Breast epithelium (tissue), 4 donors: ENCODE data around the gene USP15. TPM values are rescaled to one million over a fixed set of nuclear protein-coding genes. Genes with fewer than 3 reads are reported as not detected.

Experiments used
- DNase-seq, 2 donors: peaks; one replicate each; pipeline ENCODE4 v3.0.0-alpha.2; 2019; ENCODE audit warnings: low spot score in 2 of 2
- H3K27ac ChIP-seq, 2 donors: fragments of 200-600 bp; sonication (generic) in 1 of 2; one replicate each; pipeline ENCODE4 v1.5.1; 2016 to 2019; ENCODE audit warnings: mild to moderate bottlenecking in 1 of 2
- H3K27me3 ChIP-seq, 2 donors: fragments of 200-600 bp; sonication (generic) in 1 of 2; one replicate each; pipeline versions ENCODE4 v1.5.1 to v1.6.0; 2017 to 2019; ENCODE audit warnings: control low read depth in 1 of 2, mild to moderate bottlenecking in 1 of 2
- H3K36me3 ChIP-seq: fragments of 200-600 bp; one replicate; pipeline ENCODE4 v1.5.1; 2019
- H3K4me1 ChIP-seq, 2 donors: fragments of 200-600 bp; sonication (generic); one replicate each; pipeline ENCODE4 v1.5.1; 2016 to 2019; ENCODE audit warnings: control low read depth in 1 of 2
- H3K4me3 ChIP-seq, 3 donors: fragments of 200-600 bp; sonication (generic); 1 replicate in 2 of 3; 2 replicates in 1 of 3; pipeline ENCODE4 v1.5.1; 2016 to 2019; ENCODE audit warnings: mild to moderate bottlenecking in 3 of 3, moderate library complexity in 2 of 3
- H3K9me3 ChIP-seq, 2 donors: fragments of 200-600 bp; sonication (generic) in 1 of 2; one replicate each; pipeline ENCODE4 v1.5.1; 2016 to 2019; ENCODE audit warnings: control low read depth in 1 of 2
- POLR2A ChIP-seq: fragments of 450-650 bp; IDR thresholded peaks from one replicate; pipeline ENCODE4 v1.6.1; 2016; ENCODE audit warnings: antibody characterized with exemption, mild to moderate bottlenecking, moderate library complexity
- POLR2AphosphoS5 ChIP-seq, 3 donors: sonication (generic); formaldehyde crosslinking; IDR thresholded peaks; one replicate each; pipeline ENCODE4 v1.6.1; 2017; ENCODE audit warnings: antibody characterized with exemption in 3 of 3
- intact Hi-C: fragments of 100-400 bp; cut with DNase I; formaldehyde crosslinking; loops from one replicate; pipeline ENCODE4 v1.15.1; 2023; ENCODE audit warnings: low total_unique reads
- total RNA-seq, 3 donors: library from RNA; depleted of rRNA; stranded (reverse); fragments of >200 nt; gene quantifications; one replicate each; pipeline ENCODE4 v1.1.0, GENCODE V29; 2016
- TF ChIP-seq, protein P1 (sequence below), 3 donors: fragments of 450-650 bp; IDR thresholded peaks; one replicate each; pipeline ENCODE4 v1.5.1; 2016 to 2017; ENCODE audit warnings: antibody characterized with exemption in 3 of 3, mild to moderate bottlenecking in 3 of 3, moderate library complexity in 3 of 3

The USP15 gene
- total RNA-seq, 3 donors from 2014 or later, result 65.9 to 234 (median 110) TPM

DNA sequence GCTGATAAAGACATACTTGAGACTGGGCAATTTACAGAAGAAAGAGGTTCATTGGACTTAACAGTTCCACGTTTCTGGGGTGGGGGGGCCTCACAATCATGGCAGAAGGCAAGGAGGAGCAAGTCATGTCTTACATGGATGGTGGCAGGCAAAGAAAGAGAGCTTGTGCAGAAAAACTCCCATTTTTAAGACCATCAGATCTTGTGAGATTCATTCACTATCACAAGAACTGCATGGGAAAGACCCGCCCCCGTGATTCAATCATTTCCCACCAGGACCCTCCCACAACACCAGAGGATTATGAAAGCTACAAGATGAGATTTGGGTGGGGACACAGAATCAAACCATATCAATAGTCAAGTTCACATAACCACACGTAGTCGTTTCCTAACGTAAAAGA lies 85.5 kb downstream of the USP15 start:
- Histone ChIP-seq H3K27me3 (no peaks in the 10 kb centered on the region), H3K9me3 (no peaks in the 10 kb centered on the region), H3K27ac (no peak overlapping the region), H3K4me1 (no peaks in the 10 kb centered on the region), H3K4me3 (no peak overlapping the region), H3K36me3 (no peaks in the 10 kb centered on the region)
- no peak for DNase-seq
- TF ChIP-seq POLR2A (no peak), POLR2AphosphoS5 (IDR thresholded peaks at IDR 0.05) (no peak)
- TF ChIP-seq, protein P1, sequence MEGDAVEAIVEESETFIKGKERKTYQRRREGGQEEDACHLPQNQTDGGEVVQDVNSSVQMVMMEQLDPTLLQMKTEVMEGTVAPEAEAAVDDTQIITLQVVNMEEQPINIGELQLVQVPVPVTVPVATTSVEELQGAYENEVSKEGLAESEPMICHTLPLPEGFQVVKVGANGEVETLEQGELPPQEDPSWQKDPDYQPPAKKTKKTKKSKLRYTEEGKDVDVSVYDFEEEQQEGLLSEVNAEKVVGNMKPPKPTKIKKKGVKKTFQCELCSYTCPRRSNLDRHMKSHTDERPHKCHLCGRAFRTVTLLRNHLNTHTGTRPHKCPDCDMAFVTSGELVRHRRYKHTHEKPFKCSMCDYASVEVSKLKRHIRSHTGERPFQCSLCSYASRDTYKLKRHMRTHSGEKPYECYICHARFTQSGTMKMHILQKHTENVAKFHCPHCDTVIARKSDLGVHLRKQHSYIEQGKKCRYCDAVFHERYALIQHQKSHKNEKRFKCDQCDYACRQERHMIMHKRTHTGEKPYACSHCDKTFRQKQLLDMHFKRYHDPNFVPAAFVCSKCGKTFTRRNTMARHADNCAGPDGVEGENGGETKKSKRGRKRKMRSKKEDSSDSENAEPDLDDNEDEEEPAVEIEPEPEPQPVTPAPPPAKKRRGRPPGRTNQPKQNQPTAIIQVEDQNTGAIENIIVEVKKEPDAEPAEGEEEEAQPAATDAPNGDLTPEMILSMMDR (IDR thresholded peaks at IDR 0.05), result no peak
- intact Hi-C loops, result no loop called here

DNA sequence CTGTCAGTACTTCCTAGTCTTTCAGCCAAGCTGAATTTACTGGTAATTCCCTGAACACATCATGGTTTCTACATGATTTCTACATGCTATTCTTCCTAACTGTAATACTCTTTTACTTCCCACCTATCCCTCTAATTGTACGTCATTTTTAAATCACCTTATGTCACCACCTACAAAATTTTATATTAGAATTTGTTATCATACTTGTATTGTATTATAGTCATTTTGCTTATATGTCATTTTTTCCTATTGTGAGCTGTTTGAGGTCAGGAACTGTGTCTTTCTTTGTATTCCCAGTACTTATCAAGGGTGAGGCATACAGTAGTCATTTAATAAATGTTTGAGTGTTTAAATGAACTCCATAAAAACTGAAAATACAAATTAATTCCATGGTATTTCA lies 86.6 kb downstream of the USP15 start:
- no peak overlapping the region for H3K4me3 ChIP-seq
- DNase-seq, result no peak
- no peaks in the 10 kb centered on the region for H3K4me1 ChIP-seq
- H3K36me3 ChIP-seq, result no peaks in the 10 kb centered on the region
- no peaks in the 10 kb centered on the region for H3K27me3 ChIP-seq
- no peak overlapping the region for H3K27ac ChIP-seq
- TF ChIP-seq, protein P1 (IDR thresholded peaks at IDR 0.05), result no peak
- TF ChIP-seq POLR2AphosphoS5 (IDR thresholded peaks at IDR 0.05) (no peak), POLR2A (no peak)
- intact Hi-C loops, result no loop called here
- H3K9me3 ChIP-seq, result no peaks in the 10 kb centered on the region

DNA sequence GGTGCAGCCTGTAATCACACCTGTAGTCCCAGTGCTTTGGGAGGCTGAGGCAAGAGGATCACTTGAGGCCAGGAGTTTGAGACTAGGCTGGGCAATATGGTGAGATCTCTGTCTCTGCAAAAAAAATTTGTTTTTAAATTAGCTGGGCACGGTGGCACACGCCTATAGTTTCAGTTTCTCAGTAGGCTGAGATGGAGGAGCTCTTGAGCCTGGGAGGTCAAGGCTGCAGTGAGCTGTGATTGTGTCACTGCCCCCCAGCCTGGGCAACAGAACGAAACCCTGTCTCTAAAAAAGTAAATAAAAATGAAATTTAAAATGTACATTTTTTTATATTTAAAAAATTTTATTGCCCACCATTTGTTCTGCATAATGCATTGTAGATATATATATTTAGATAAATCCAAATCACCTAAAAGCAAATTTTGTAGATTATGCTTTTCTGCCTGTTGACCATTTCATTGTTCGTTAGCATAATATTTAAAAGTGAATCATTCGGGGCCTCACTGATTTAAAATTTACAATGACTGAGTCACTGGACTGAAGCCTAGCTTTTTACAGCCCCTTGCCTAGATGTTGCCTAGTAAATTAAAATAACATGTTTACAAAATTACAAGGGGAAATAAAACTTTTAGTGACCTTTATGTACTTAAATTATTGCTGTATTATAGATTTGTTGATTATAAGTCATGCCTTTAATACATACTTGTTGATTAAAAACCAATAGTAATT lies 87.9 kb downstream of the USP15 start:
- H3K27ac ChIP-seq, result no peak overlapping the region
- no peaks in the 10 kb centered on the region for H3K4me1 ChIP-seq
- no peak for DNase-seq
- H3K4me3 ChIP-seq, result no peak overlapping the region
- H3K36me3 ChIP-seq, result no peaks in the 10 kb centered on the region
- no peaks in the 10 kb centered on the region for H3K27me3 ChIP-seq
- TF ChIP-seq, protein P1 (IDR thresholded peaks at IDR 0.05), result no peak
- TF ChIP-seq POLR2AphosphoS5 (IDR thresholded peaks at IDR 0.05) (no peak), POLR2A (no peak)
- intact Hi-C loops, result no loop called here
- no peaks in the 10 kb centered on the region for H3K9me3 ChIP-seq

DNA sequence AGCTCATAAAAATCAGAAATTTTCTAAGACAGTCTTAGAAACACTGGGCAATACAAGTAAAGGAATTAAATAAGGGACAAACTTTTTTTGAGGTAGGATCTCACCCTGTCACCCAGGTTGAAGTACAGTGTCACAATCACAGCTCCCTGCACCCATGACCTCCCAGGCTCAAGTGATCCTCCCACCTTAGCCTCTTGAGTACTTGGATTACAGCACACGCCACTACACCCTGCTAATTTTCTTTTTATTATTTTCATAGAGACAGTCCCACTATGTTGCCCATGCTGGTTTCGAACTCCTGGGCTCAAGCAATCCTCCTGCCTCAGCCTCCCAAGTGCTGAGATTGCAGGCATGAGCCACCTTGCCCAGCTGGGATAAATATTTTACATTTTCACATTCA lies 90.3 kb downstream of the USP15 start:
- no peaks in the 10 kb centered on the region for H3K4me1 ChIP-seq
- H3K4me3 ChIP-seq, result no peak overlapping the region
- intact Hi-C loops, result no loop called here
- no peaks in the 10 kb centered on the region for H3K27me3 ChIP-seq
- TF ChIP-seq POLR2AphosphoS5 (IDR thresholded peaks at IDR 0.05) (no peak), POLR2A (no peak)
- TF ChIP-seq, protein P1 (IDR thresholded peaks at IDR 0.05), result no peak
- no peaks in the 10 kb centered on the region for H3K36me3 ChIP-seq
- no peak for DNase-seq
- H3K9me3 ChIP-seq, result no peaks in the 10 kb centered on the region
- H3K27ac ChIP-seq, result no peak overlapping the region

DNA sequence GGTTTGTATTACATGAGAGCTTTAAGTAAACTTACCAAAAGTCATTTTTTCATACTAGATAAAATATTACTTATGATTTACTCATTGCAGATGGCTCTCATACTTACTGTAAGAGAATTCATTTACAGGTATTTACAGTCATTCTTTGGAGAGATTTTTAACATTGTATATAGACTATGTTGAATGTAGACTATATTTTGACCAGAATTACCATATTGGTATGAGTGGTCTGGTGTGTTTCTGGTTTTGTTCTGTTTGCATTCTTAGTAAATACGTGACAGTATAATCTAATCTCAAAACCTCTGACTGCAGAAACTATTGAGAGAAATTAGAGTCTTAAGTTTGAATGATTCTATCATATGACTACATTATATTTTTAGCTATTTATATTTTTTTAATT lies 91.1 kb downstream of the USP15 start:
- Histone ChIP-seq H3K9me3 (no peaks in the 10 kb centered on the region), H3K4me3 (no peak overlapping the region), H3K27me3 (no peaks in the 10 kb centered on the region), H3K27ac (no peak overlapping the region), H3K36me3 (no peaks in the 10 kb centered on the region), H3K4me1 (no peaks in the 10 kb centered on the region)
- TF ChIP-seq POLR2AphosphoS5 (IDR thresholded peaks at IDR 0.05) (no peak), POLR2A (no peak)
- TF ChIP-seq, protein P1 (IDR thresholded peaks at IDR 0.05), result no peak
- no peak for DNase-seq
- intact Hi-C loops, result no loop called here
